Neural crest cell (in vitro differentiated cells): Measurements from ENCODE around the gene MMP28. TPM values are rescaled to one million over a fixed set of nuclear protein-coding genes. Genes with fewer than 3 reads are reported as not detected.

Experiments used
- DNase-seq: peaks from one replicate; pipeline ENCODE4 v3.0.0; 2021; ENCODE audit warnings: low read depth, mixed read lengths, low spot score
- H3K27ac Mint-ChIP-seq: one replicate; pipeline ENCODE4 v1.8.0; 2021; ENCODE audit warnings: mild to moderate bottlenecking, mixed read lengths; ENCODE audit not compliant: unreplicated experiment
- H3K27me3 Mint-ChIP-seq: 2 replicates; pipeline ENCODE4 v1.8.0; 2021; ENCODE audit warnings: low read depth, mild to moderate bottlenecking, mixed read lengths
- H3K36me3 Mint-ChIP-seq: 2 replicates; pipeline ENCODE4 v1.8.0; 2021; ENCODE audit warnings: low read depth, mild to moderate bottlenecking, mixed read lengths
- H3K4me1 Mint-ChIP-seq: 2 replicates; pipeline ENCODE4 v1.8.0; 2021; ENCODE audit warnings: mixed read lengths
- H3K4me3 Mint-ChIP-seq: one replicate; pipeline ENCODE4 v1.8.0; 2021; ENCODE audit warnings: mild to moderate bottlenecking, mixed read lengths
- H3K9me3 Mint-ChIP-seq: 2 replicates; pipeline ENCODE4 v1.8.0; 2021; ENCODE audit warnings: mixed read lengths
- total RNA-seq: library from RNA; stranded (reverse); gene quantifications from 2 replicates; pipeline ENCODE4 v1.2.1, GENCODE V29; 2021
- TF ChIP-seq, protein P1 (sequence below): fragments of 200-600 bp; sonication (generic); conservative IDR thresholded peaks from 2 replicates; pipeline ENCODE4 v1.5.0; 2021; ENCODE audit warnings: antibody characterized with exemption, mild to moderate bottlenecking

Gene MMP28
- total RNA-seq, 1 donor from 2014 or later, result 0.68 TPM

DNA sequence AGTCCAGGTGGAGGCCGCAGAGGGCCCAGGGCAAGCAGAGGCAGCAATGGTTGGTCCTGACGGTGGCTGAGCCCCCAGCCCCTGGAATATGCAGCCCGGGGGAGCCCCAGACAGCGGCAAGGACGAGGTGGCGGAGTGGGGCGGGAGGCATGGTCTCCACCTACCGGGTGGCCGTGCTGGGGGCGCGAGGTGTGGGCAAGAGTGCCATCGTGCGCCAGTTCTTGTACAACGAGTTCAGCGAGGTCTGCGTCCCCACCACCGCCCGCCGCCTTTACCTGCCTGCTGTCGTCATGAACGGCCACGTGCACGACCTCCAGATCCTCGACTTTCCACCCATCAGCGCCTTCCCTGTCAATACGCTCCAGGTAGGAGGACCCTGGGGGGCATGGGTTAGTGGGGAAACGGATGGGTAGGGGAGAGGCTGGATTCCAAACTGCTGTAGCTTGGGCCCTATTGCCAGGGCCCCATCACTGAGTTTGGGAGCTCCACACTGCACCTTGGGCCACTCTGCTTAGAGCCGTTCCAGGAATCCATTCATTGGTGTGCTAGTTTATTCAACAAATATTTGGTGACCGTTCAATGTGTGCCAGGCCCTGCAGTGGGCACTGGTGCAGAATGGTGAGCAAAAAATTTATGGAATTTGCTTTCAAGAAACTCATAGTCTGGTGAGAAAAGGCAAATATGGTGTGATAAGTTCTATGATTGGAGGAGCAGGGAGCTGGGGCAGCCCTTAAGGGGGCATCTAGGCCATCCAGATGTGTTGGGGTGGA, 60.2 kb downstream of the MMP28 start:
- Mint-ChIP-seq H3K9me3 (no peaks in the 10 kb centered on the region), H3K4me1 (peaks cover 19% of the 10 kb centered on the region), H3K36me3 (no peaks in the 10 kb centered on the region), H3K27ac (no peak overlapping the region), H3K27me3 (peaks cover 11% of the 10 kb centered on the region), H3K4me3 (peak overlapping the region; percentile 62)
- TF ChIP-seq, protein P1, sequence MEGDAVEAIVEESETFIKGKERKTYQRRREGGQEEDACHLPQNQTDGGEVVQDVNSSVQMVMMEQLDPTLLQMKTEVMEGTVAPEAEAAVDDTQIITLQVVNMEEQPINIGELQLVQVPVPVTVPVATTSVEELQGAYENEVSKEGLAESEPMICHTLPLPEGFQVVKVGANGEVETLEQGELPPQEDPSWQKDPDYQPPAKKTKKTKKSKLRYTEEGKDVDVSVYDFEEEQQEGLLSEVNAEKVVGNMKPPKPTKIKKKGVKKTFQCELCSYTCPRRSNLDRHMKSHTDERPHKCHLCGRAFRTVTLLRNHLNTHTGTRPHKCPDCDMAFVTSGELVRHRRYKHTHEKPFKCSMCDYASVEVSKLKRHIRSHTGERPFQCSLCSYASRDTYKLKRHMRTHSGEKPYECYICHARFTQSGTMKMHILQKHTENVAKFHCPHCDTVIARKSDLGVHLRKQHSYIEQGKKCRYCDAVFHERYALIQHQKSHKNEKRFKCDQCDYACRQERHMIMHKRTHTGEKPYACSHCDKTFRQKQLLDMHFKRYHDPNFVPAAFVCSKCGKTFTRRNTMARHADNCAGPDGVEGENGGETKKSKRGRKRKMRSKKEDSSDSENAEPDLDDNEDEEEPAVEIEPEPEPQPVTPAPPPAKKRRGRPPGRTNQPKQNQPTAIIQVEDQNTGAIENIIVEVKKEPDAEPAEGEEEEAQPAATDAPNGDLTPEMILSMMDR, result no peak
- no peak for DNase-seq

DNA sequence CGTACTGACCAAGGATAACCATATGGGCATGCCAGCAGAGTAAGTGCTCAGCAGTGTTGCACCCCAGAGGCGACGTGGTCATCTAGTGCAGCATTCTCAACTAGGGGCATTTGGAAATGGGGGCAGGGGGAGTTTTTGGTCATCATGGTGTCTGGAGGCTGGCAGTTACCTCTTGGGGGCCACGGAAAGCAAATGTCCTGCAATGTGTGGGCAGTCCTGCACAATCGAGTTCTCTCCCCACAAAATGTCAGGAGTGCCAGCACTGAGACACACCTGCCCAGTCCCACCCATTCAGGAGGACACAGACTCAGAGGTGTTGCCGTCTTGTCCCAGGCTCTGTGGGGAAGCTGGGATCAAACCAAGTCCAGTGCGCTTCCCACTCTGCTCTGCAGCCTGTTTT, 61.0 kb downstream of the MMP28 start:
- no peak for DNase-seq
- H3K27me3 Mint-ChIP-seq, result peaks cover 3% of the 10 kb centered on the region
- H3K4me3 Mint-ChIP-seq, result peak overlapping the region; percentile 41
- TF ChIP-seq, protein P1, result no peak
- H3K9me3 Mint-ChIP-seq, result no peaks in the 10 kb centered on the region
- no peaks in the 10 kb centered on the region for H3K36me3 Mint-ChIP-seq
- H3K27ac Mint-ChIP-seq, result no peak overlapping the region
- peaks cover 23% of the 10 kb centered on the region for H3K4me1 Mint-ChIP-seq

DNA sequence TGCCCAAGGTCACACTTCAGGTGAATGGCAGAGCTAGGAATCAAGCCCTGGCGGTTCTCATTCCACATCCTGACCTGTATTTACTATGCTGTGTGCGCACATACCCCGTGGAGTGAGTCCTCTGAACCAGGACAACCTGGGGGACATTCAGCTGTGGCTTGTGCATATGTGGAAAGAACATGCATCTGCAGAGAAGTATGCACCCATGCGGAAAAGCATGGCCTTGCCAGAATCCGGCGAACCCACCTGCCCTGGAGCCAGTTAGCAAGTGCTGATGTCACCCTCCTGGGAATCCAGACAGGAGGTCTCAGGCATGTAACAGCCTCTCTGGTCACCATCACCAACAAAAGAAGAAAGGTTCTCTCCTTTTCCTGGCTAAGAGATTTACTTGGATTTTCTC, 62.1 kb downstream of the MMP28 start:
- H3K4me1 Mint-ChIP-seq, result peaks cover 26% of the 10 kb centered on the region
- H3K27ac Mint-ChIP-seq, result no peak overlapping the region
- TF ChIP-seq, protein P1, result no peak
- peak overlapping the region; percentile 96 for H3K4me3 Mint-ChIP-seq
- H3K9me3 Mint-ChIP-seq, result no peaks in the 10 kb centered on the region
- H3K27me3 Mint-ChIP-seq, result no peaks in the 10 kb centered on the region
- no peak for DNase-seq
- no peaks in the 10 kb centered on the region for H3K36me3 Mint-ChIP-seq

DNA sequence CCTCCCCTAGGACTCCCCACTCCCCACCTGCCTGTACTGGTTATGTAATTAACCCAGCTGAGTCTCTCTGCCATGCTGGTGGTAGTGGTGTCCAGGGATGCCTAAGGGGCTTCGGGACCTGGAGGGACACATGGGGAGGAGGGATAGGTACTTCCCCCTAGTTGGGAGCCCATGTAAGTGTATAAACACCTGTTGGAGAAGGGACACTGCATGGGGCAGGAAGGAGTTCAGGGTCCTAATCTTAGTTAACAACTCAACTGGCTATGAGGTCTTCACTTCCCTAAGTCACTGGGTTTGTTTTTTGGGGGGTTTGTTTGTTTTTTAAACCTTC, 62.7 kb downstream of the MMP28 start:
- DNase-seq, result no peak
- TF ChIP-seq, protein P1, result no peak
- no peaks in the 10 kb centered on the region for H3K36me3 Mint-ChIP-seq
- no peaks in the 10 kb centered on the region for H3K9me3 Mint-ChIP-seq
- peak overlapping the region; percentile 96 for H3K4me3 Mint-ChIP-seq
- H3K27me3 Mint-ChIP-seq, result no peaks in the 10 kb centered on the region
- H3K27ac Mint-ChIP-seq, result no peak overlapping the region
- peaks cover 26% of the 10 kb centered on the region for H3K4me1 Mint-ChIP-seq

DNA sequence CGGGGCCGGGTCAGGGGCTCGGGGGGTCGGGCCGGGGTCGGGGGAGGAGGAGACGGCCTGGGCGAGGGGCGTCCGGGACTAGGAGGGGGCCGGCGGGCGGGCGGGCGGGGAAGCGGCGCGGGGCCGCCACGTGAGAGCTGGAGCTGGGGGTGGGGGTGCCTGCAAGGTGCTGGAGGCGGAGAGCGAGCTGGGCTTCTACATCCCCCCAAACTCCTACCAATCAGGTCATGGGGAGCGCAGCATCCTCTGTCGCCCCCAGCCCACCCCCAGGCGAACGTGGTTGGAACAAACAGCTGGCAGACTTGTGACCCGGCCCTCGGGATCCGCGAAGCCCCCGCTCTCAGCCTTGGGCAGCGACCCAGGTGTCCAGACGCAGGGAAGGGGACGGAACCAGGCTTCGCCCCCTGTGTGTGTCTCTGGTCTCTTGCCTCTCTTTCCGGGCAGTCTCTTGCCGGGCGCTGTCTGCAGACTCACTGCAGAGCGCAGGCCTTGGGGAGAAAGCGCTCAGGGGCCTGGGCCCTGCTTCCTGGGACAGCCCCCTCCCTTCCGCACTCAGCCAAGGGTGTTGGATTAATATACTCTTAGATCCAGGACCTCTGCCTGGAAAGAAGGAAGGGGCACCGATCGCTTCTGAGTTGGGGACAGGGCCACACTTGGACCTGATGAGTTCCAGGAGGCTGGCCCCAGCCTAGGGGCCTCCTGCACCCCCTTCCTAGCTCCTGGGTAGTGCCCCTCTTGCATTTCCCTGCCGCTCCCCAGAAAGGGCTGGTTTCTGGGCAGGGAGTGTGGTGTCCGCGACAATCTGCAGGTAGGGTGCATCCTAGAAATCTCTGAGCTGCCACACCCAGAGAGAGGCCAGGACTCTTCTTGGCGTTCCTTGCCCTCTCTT, 63.3 kb downstream of the MMP28 start:
- H3K27ac Mint-ChIP-seq, result no peak overlapping the region
- no peak for DNase-seq

More for the DNA sequence above, 63.3 kb downstream of the MMP28 start:
- H3K36me3 Mint-ChIP-seq, result peaks cover 3% of the 10 kb centered on the region
- TF ChIP-seq, protein P1, result no peak
- H3K9me3 Mint-ChIP-seq, result no peaks in the 10 kb centered on the region
- H3K4me1 Mint-ChIP-seq, result peaks cover 26% of the 10 kb centered on the region
- H3K4me3 Mint-ChIP-seq, result peak overlapping the region; percentile 96
- H3K27me3 Mint-ChIP-seq, result no peaks in the 10 kb centered on the region
